PC-9 (cell line): ENCODE results near the gene ASB13. TPM values are rescaled to one million over a fixed set of nuclear protein-coding genes. Genes with fewer than 3 reads are reported as not detected.

Experiments used
- BruUV-seq: library from RNA; stranded (reverse); fragments of 400-500 nt; replicated peaks from 2 replicates; lab custom pipeline; 2021; lab: Mats Ljungman, UMichigan
- CTCF ChIA-PET: fragments of 300-600 bp; sonication (Branson Sonifier 250); formaldehyde crosslinking; loops from one replicate; lab custom pipeline; 2022; ENCODE audit warnings: antibody characterized with exemption; lab: Charles Lee
- POLR2A ChIA-PET: fragments of 300-600 bp; sonication (Branson Sonifier 250); formaldehyde crosslinking; loops from one replicate; lab custom pipeline; 2022; ENCODE audit warnings: antibody characterized with exemption; ENCODE audit not compliant: unreplicated experiment; lab: Charles Lee
- DNase-seq, 2 experiments: peaks; one replicate each; pipeline versions ENCODE4 v3.0.0 to v3.0.0-alpha.2; 2015 to 2022; ENCODE audit warnings: mixed read lengths in 1 of 2
- H2AFZ ChIP-seq: fragments of 200-600 bp; sonication (generic); 2 replicates; pipeline ENCODE4 v1.8.1; 2017; ENCODE audit warnings: antibody characterized with exemption
- H3F3A ChIP-seq: fragments of 200-600 bp; sonication (generic); 2 replicates; pipeline ENCODE4 v1.8.1; 2017; ENCODE audit warnings: antibody characterized with exemption, mild to moderate bottlenecking, low read depth; ENCODE audit not compliant: insufficient read depth
- H3K27ac ChIP-seq: fragments of 200-600 bp; sonication (generic); 2 replicates; pipeline ENCODE4 v1.6.1; 2016; ENCODE audit warnings: mixed run types
- H3K27me3 ChIP-seq: fragments of 200-600 bp; sonication (generic); 2 replicates; pipeline ENCODE4 v1.6.1; 2016; ENCODE audit warnings: low read depth, mixed run types; ENCODE audit not compliant: insufficient read depth
- H3K36me3 ChIP-seq: fragments of 200-600 bp; sonication (generic); 2 replicates; pipeline ENCODE4 v1.6.1; 2016; ENCODE audit warnings: low read depth, mixed run types
- H3K4me1 ChIP-seq: fragments of 200-600 bp; sonication (generic); replicated peaks from 2 replicates; pipeline ENCODE4 v1.6.1; 2016; ENCODE audit warnings: mixed run types; ENCODE audit not compliant: insufficient read depth
- H3K4me2 ChIP-seq: fragments of 200-600 bp; sonication (generic); 2 replicates; pipeline ENCODE4 v1.6.1; 2017; ENCODE audit warnings: mixed run types
- H3K4me3 ChIP-seq: fragments of 200-600 bp; sonication (generic); 2 replicates; pipeline ENCODE4 v1.6.1; 2016; ENCODE audit warnings: mixed run types
- H3K79me2 ChIP-seq: fragments of 200-600 bp; sonication (generic); 2 replicates; pipeline ENCODE4 v1.6.1; 2017; ENCODE audit warnings: low read depth, mixed run types
- H3K9me2 ChIP-seq: fragments of 200-600 bp; sonication (generic); 2 replicates; pipeline ENCODE4 v1.8.1; 2017; ENCODE audit warnings: mild to moderate bottlenecking; ENCODE audit not compliant: insufficient read depth
- H3K9me3 ChIP-seq: fragments of 200-600 bp; sonication (generic); 2 replicates; pipeline ENCODE4 v1.8.1; 2016; ENCODE audit warnings: low read depth; ENCODE audit not compliant: insufficient read depth
- H4K20me1 ChIP-seq: fragments of 200-600 bp; sonication (generic); 2 replicates; pipeline ENCODE4 v1.8.1; 2017; ENCODE audit not compliant: insufficient read depth
- CTCF ChIP-seq: fragments of 200-600 bp; sonication (generic); conservative IDR thresholded peaks from 2 replicates; pipeline ENCODE4 v1.6.1; 2017; ENCODE audit warnings: mixed run types, antibody characterized with exemption, mild to moderate bottlenecking, moderate library complexity
- EZH2 ChIP-seq: fragments of 200-600 bp; sonication (generic); IDR thresholded peaks from 2 replicates; pipeline ENCODE4 v1.8.0; 2017; ENCODE audit warnings: antibody characterized with exemption, low read depth
- intact Hi-C: fragments of 100-400 bp; cut with micrococcal nuclease; formaldehyde crosslinking; loops from one replicate; pipeline ENCODE4 v1.10.0; 2022; ENCODE audit not compliant: unreplicated experiment
- total RNA-seq: library from RNA; stranded (reverse); gene quantifications from 2 replicates; pipeline ENCODE4 v1.2.3, GENCODE V29; 2021

The ASB13 gene
- total RNA-seq, 1 experiment from 2014 or later = 22.2 TPM

GRCh38 chr10:5708356-5708755 lies 42.0 kb upstream of the ASB13 start:
- no peak overlapping the region for H3K27ac ChIP-seq
- no peak overlapping the region for H3K4me2 ChIP-seq
- ChIA-PET POLR2A (interaction anchor here (0.5 to 0.7 kb wide), 2 partner anchors 54 to 146 kb away, joined by 4 to 16 read pairs; no protein-coding TSS in a partner anchor), CTCF (no interaction called here)
- H3K79me2 ChIP-seq = peaks cover 53% of the 10 kb centered on the region
- H3K27me3 ChIP-seq = no peaks in the 10 kb centered on the region
- H2AFZ ChIP-seq = no peak overlapping the region
- H4K20me1 ChIP-seq = no peaks in the 10 kb centered on the region
- no peak for DNase-seq
- intact Hi-C loops = no loop called here
- BruUV-seq = no TSS peak
- TF ChIP-seq EZH2 = no peak
- TF ChIP-seq CTCF = no peak
- no peaks in the 10 kb centered on the region for H3K36me3 ChIP-seq
- no peaks in the 10 kb centered on the region for H3K4me1 ChIP-seq
- no peak overlapping the region for H3K4me3 ChIP-seq
- no peaks in the 10 kb centered on the region for H3K9me2 ChIP-seq
- H3K9me3 ChIP-seq = no peaks in the 10 kb centered on the region
- H3F3A ChIP-seq = no peaks in the 10 kb centered on the region

DNA sequence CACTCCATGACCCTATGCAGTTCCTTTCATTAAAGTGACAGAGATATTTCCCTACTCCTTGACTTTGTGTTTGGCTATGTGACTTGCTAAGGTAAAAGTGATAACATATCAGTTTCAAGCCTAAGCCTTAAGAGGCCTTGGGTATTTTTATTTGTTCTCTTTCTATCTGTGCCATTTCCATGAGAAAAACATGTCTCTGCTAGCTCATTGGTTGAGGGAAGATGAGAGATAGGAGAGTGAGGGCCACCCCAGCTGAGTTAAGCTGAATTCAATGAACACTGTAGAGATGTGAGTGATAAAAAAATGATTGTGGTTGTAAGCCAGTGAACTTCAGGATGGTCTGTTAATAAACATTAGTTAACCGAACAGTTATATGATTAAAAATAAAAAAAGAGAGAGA lies 31.7 kb upstream of the ASB13 start:
- ChIA-PET CTCF (no interaction called here), POLR2A (no interaction called here)
- Histone ChIP-seq H3K79me2 (peaks cover 90% of the 10 kb centered on the region), H3K9me3 (no peaks in the 10 kb centered on the region), H3K4me1 (no peaks in the 10 kb centered on the region), H2AFZ (no peak overlapping the region), H3K9me2 (no peaks in the 10 kb centered on the region), H3K4me3 (no peak overlapping the region), H4K20me1 (no peaks in the 10 kb centered on the region), H3K4me2 (no peak overlapping the region), H3K36me3 (no peaks in the 10 kb centered on the region), H3K27me3 (no peaks in the 10 kb centered on the region), H3K27ac (no peak overlapping the region), H3F3A (no peaks in the 10 kb centered on the region)
- intact Hi-C loops = no loop called here
- no TSS peak for BruUV-seq
- TF ChIP-seq EZH2 (no peak), CTCF (no peak)
- DNase-seq = no peak

- H3K9me3 ChIP-seq = no peaks in the 10 kb centered on the region
- ChIA-PET CTCF (no interaction called here), POLR2A (no interaction called here)
- no peak for DNase-seq
- H3K27ac ChIP-seq = no peak overlapping the region
- no peaks in the 10 kb centered on the region for H3F3A ChIP-seq
- no peaks in the 10 kb centered on the region for H3K9me2 ChIP-seq
- intact Hi-C loops = no loop called here
- H3K4me1 ChIP-seq = no peaks in the 10 kb centered on the region
- no peak overlapping the region for H3K4me3 ChIP-seq
- peaks cover 93% of the 10 kb centered on the region for H3K79me2 ChIP-seq
- no peak overlapping the region for H3K4me2 ChIP-seq
- H3K36me3 ChIP-seq = no peaks in the 10 kb centered on the region
- H4K20me1 ChIP-seq = no peaks in the 10 kb centered on the region
- no TSS peak for BruUV-seq
- no peak for TF ChIP-seq CTCF
- no peak for TF ChIP-seq EZH2
- no peaks in the 10 kb centered on the region for H3K27me3 ChIP-seq
- no peak overlapping the region for H2AFZ ChIP-seq
Measured at GRCh38 chr10:5697342-5697741, 30.9 kb upstream of the ASB13 start.
